ENCODE measurements around the gene COL18A1. TPM values are rescaled to one million over a fixed set of nuclear protein-coding genes. Genes with fewer than 3 reads are reported as not detected.
A peak's percentile ranks its signal among the peaks of the same experiment; 100 is the strongest.

Gene COL18A1
- total and polyA plus RNA-seq, 8 donors = 38.7 to 301 (median 77.8) TPM

DNA sequence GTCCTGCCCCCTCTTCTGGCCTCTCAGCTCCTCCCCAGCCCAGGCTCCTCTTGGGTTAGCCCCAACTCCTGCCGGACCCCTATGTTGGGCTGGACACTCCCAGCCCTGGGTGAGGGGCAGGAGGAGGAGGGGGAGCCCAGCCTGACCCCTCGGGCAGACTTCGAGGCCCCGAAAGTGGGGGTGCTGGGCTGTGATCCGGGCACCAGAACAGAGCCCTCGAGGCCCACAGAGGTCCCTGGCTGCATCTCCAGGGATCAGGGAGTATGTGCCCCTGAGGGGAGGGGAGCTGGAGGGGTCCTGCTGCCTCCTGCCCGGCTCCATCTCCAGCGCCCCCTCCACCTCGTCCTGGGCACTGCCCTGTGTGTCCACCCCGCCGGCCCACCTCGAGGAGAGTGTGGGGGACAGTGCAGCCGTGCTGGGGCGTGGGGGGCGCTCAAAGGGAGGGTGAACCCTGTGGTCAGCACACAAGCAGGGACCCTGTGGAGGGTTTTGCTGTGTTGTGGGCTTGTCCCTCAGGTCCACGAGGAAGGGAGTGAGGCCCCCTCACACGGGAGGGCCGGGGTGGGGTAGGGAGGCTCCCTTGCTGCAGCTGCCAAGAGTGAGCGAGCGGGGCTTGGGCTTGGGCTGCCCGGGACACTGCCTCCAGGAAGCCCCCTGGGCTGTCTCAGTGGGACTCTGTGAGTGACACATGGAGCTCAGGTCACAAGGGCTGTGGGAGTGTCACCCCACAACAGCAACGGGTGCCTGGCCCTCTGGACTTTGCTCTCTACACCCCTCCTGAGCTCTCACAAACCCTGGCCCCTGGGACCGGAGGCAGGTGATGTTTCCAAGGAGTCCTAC, 54.4 kb downstream of the COL18A1 start:
- H3K36me3 ChIP-seq = no peaks in the 10 kb centered on the region
- no peaks in the 10 kb centered on the region for H3K4me1 ChIP-seq
- FAIRE-seq (no peak), DNase-seq (peak in 2 of 6 donors; percentile 17 to 49), ATAC-seq (no peak)
- no peak overlapping the region for H3K27ac ChIP-seq
- intact Hi-C loops (cut with DNase I) = no loop called here
- no peaks in the 10 kb centered on the region for H3K9me3 ChIP-seq
- no peaks in the 10 kb centered on the region for H3K27me3 ChIP-seq
- no peak overlapping the region for H3K4me3 ChIP-seq
- TF ChIP-seq, protein P1, sequence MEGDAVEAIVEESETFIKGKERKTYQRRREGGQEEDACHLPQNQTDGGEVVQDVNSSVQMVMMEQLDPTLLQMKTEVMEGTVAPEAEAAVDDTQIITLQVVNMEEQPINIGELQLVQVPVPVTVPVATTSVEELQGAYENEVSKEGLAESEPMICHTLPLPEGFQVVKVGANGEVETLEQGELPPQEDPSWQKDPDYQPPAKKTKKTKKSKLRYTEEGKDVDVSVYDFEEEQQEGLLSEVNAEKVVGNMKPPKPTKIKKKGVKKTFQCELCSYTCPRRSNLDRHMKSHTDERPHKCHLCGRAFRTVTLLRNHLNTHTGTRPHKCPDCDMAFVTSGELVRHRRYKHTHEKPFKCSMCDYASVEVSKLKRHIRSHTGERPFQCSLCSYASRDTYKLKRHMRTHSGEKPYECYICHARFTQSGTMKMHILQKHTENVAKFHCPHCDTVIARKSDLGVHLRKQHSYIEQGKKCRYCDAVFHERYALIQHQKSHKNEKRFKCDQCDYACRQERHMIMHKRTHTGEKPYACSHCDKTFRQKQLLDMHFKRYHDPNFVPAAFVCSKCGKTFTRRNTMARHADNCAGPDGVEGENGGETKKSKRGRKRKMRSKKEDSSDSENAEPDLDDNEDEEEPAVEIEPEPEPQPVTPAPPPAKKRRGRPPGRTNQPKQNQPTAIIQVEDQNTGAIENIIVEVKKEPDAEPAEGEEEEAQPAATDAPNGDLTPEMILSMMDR (IDR thresholded peaks at IDR 0.05) = no peak
- 61 to 67% methylated on average over 22 to 23 of the region's 23 CpGs for WGBS, 2 donors

DNA sequence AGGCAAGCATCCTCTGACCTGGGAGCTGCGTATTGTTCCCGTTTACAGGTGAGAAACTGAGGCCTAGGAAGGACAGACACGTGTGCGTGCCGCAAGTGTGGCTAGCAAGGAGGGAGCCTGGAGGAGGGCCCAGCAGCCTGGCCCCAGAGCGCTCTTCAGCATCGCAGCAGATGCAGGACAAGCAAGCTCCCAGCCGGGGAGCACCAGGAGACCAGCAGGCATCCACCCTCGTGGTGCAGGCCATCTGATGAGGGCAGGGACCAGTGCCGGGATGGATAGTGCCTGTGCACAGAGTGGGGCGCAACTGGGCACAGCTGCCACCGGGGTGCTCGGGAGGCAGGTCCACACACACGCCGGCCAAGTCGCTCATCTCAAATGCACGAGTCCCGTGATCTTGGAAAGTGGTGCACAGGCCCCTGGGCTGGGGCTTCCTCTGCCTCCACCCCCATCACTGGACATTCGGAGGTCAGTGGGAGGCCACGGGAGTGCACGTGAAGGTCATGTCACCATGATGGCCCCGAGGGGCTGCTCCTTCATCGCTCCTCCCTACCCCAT, 55.1 kb downstream of the COL18A1 start:
- Histone ChIP-seq H3K9me3 (no peaks in the 10 kb centered on the region), H3K27ac (no peak overlapping the region), H3K36me3 (no peaks in the 10 kb centered on the region), H3K4me3 (no peak overlapping the region), H3K27me3 (no peaks in the 10 kb centered on the region), H3K4me1 (no peaks in the 10 kb centered on the region)
- 75 to 86% methylated on average over 23 of the region's 23 CpGs for WGBS, 2 donors
- TF ChIP-seq, protein P1 (IDR thresholded peaks at IDR 0.05) = no peak
- ATAC-seq (no peak), DNase-seq (peak in 2 of 6 donors; percentile 14 to 48), FAIRE-seq (no peak)
- intact Hi-C loops (cut with DNase I) = no loop called here

DNA sequence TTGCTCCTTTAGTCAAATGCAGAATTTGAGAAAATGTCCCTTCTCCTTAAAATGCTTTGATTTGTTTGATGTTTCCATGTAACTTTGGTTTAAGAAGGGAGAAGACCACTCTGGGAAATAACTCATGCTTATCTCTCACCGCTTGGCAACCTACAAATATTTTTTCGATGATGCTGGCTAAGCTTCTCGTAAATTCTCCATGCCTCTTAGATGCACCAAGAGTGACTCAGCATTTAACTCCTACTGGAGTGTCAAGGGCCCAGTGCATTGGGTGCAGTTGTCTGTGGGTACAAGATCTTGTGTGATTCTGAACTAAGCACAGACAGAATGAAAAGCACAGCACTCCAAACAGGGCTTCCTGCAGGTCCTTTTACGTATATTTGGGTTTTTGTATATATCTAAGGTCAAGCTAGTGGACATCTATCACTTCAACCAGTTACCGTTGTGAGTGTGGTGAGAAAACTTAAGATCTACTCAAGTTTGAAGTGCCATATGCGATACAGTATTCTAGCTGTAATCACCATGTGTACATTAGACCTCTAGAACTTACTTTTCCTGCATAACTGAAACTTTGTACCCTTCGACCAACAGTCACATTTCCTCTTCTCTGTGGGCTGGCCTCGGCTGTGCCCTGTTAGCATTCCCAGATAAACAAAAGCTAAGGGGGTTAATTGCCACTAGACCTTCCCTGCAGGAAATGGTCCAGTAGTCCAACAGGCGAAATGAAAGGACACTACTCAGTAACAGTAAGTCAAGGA, 55.8 kb downstream of the COL18A1 start:
- TF ChIP-seq, protein P1 (IDR thresholded peaks at IDR 0.05) = no peak
- no peaks in the 10 kb centered on the region for H3K9me3 ChIP-seq
- H3K27ac ChIP-seq = no peak overlapping the region
- no peaks in the 10 kb centered on the region for H3K36me3 ChIP-seq
- FAIRE-seq = no peak
- 61 to 78% methylated on average over 9 of the region's 9 CpGs for WGBS, 2 donors
- intact Hi-C loops (cut with DNase I) = no loop called here
- no peak for ATAC-seq
- no peak for DNase-seq
- H3K27me3 ChIP-seq = no peaks in the 10 kb centered on the region
- H3K4me1 ChIP-seq = no peaks in the 10 kb centered on the region
- no peak overlapping the region for H3K4me3 ChIP-seq

DNA sequence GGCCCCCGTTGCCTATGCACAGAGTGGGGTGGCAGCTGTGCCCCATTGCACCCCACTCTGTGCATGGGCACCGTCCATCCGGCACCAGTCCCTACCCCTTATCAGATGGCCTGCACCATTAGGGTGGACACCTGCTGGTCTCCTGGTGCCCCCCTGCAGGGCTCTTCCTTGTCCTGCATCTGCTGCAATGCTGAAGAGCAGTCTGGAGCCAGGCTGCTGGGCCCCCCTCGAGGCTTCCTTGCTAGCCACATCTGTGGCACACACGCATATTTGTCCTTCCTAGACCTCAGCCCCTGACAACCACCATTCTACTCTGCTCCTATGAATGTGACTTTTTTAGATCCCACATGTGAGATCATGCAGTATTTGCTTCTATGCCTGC, 56.4 kb downstream of the COL18A1 start:
- Histone ChIP-seq H3K36me3 (no peaks in the 10 kb centered on the region), H3K27ac (no peak overlapping the region), H3K4me3 (no peak overlapping the region), H3K9me3 (no peaks in the 10 kb centered on the region), H3K4me1 (no peaks in the 10 kb centered on the region), H3K27me3 (no peaks in the 10 kb centered on the region)
- WGBS, 2 donors = 80 to 97% methylated on average over 5 of the region's 5 CpGs
- DNase-seq (peak in 1 of 6 donors; percentile 26), FAIRE-seq (no peak), ATAC-seq (no peak)
- intact Hi-C loops (cut with DNase I) = no loop called here
- TF ChIP-seq, protein P1 (IDR thresholded peaks at IDR 0.05) = no peak
